Stimulated activated CD4-positive, alpha-beta T cell treated with anti-CD3 and anti-CD28 coated beads, Interleukin-4, amount 100 ng/mL, for 24 hours (primary cell): ENCODE results near the gene GRIK2.

ENCODE experiments used
- DNase-seq: peaks from one replicate; pipeline ENCODE4 v3.0.0-alpha.2; 2020

Gene GRIK2

DNA sequence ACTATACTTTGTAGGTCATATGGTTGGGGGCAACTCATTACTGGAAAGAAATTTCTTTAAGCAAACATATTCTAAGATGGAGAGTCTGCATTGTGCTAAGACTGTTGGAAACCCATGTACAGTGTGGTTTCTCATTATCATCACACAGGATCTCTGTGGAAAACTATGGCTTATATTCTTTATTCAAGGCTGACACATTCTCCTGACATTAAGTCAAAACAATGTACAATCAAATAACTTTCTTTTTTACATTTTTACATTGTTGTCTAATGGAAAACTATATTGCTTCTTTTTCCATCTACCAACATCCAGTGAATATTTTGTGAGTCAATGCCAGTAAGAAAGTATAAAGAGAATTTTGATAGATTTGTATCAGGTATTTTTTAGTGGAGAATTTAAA, 417.6 kb downstream of the GRIK2 start:
- no peak for DNase-seq

GRCh38 chr6:101816716-101817115, 423.2 kb downstream of the GRIK2 start:
- DNase-seq = no peak

DNA sequence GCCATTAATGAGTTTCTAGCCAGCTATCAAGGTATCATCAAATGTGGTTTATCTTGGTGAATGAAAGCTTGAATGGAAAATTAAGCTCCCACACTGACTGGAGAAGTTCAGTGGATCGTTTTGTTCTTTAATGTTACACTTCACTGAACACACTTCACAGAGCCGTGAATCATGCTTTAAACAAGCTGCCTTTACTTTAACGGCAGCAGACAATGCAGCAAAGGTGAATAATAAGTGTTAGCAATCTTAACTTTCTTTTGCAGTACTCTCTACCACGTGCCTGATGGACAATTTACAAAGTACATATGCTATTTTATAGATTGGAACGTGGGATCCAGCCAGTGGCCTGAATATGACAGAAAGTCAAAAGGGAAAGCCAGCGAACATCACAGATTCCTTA, 424.5 kb downstream of the GRIK2 start:
- DNase-seq = no peak

DNA sequence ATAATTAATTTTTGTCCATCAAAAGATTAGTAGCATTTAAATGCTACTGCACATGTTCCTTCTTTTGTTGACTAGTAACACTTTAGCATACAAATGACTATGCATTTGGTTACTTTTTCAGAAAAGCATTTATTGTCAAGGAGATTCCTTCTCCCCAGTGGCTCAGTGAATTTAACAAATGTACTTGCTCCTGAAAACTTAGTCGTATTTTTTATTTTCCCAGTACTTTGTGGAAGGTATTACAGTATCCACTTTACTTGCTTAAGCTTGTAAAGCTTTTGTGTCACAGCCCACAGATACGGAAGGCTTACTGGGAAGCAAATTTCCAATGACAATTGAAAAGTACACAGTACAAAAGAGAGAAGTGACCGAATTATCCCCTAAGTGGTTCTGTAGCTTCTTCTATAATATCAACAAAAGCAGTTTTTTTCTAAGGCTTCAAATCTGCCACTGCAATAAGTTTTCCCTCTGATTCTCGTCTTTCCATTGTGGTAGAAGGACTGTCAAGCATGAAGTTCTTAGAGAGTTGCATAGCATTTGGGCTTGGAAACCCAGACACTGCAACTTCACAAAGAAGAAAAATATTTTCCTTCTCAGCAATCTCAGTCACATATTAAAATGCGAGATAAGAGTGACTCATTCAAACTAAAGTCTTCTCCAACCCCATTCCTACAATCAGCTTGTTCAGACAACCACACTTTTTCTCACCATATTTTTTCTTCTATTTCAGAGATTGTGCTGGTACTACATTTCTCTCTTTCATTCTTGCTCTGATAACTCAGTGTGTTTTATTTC, 431.2 kb downstream of the GRIK2 start:
- no peak for DNase-seq

- no peak for DNase-seq
These were observed 432.8 kb downstream of the GRIK2 start for GRCh38 chr6:101826269-101826668.

GRCh38 chr6:101826678-101827077, 433.2 kb downstream of the GRIK2 start:
- DNase-seq = no peak

DNA sequence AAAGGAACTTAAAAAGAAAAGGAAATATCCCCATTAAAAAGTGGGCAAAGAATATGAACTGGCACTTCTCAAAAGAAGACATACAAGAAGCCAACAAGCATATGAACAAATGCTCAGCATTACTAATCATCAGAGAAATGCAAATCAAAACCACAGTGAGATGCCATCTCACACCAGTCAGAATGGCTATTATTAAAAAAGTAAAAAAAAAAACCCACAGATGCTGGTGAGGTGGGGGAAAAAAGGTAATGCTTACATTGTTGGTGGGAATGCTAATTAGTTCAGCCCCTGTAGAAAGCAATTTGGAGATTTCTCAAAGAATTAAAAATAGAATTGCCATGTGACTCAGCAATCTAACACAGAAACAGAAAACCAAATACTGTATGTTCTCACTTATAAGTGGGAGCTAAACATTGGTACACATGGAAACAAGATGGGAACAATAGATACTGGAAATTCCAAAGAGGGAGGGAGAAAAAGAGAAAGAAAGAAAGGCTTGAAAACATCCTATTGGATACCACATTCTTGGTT, 437.1 kb downstream of the GRIK2 start:
- no peak for DNase-seq

GRCh38 chr6:101832371-101832770, 438.9 kb downstream of the GRIK2 start:
- DNase-seq = no peak

DNA sequence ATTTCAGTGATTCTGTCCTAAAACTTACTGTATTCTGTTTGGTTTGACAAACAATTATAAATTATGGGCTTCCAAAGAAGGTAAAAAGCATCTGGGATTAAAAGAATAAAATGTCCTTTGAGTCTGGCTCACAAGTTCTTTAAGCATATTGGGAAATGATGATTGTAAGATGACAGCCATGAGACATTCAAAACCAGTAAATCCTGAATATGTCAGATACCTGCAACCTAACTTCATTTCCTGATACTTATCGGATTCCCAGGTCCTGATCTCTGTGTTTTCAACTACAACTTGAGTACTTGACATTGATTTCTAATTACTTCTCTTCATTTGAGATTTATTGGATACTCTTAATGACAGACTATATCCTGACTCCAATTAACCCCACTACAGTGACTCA, 446.6 kb downstream of the GRIK2 start:
- DNase-seq = no peak

GRCh38 chr6:101845172-101845571, 451.7 kb downstream of the GRIK2 start:
- no peak for DNase-seq

GRCh38 chr6:101845621-101846020, 452.1 kb downstream of the GRIK2 start:
- no peak for DNase-seq

DNA sequence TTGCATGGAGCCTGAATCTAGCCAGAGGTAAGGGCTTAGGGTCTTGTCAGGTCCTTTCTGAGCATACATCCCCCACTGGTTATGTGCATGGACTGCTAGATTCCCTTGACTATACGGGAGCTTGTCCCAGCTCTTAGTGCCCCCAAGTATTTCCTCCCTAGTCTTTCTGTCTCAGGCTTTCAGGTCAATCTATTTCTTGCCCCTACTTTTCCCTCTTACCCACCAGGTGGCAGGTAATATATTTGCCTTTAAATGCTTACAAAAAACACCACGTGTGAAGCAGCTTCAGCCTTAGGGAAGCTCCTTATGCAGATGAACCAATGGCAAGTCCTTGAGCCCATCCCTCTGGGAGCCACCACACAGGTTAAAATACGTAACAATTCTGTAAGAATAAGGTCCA, 454.2 kb downstream of the GRIK2 start:
- no peak for DNase-seq

DNA sequence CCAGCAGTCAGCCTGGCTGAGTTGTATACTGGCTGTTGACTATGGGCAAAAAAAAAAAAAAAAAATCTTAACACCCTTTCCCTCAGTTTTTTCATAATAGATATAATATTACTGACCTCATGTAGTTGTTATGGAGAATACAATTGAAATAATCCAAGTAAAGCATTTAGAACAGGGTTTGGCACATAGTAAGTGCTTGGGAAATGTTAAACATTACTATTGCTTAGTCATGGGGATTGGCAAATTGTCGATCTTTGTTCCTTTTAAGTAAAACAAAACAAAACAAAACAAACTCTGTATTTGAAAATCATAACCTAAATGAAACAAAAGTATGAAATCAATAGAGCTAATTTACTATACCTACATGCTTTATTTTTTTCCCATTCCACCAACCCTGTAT, 458.4 kb downstream of the GRIK2 start:
- no peak for DNase-seq

GRCh38 chr6:101853231-101854085, 459.9 kb downstream of the GRIK2 start:
- DNase-seq = no peak

DNA sequence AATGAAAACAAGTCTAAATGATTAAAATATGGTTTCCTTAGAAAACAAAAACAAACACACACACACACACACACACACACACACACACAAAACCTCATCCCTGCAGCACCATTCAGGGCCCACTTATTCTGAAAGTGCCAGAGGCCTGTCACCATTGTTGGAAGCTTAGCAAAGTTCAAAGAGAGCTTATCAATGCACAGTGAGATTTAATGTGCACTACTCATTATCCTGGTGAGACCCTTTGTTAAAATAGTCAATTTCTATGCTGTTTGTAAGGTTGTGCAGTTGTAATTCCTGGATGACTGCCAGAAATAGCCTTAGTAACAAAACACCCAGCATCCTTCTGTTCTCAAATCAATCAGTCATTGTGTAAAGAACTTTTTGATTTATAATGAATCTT, 482.9 kb downstream of the GRIK2 start:
- no peak for DNase-seq

DNA sequence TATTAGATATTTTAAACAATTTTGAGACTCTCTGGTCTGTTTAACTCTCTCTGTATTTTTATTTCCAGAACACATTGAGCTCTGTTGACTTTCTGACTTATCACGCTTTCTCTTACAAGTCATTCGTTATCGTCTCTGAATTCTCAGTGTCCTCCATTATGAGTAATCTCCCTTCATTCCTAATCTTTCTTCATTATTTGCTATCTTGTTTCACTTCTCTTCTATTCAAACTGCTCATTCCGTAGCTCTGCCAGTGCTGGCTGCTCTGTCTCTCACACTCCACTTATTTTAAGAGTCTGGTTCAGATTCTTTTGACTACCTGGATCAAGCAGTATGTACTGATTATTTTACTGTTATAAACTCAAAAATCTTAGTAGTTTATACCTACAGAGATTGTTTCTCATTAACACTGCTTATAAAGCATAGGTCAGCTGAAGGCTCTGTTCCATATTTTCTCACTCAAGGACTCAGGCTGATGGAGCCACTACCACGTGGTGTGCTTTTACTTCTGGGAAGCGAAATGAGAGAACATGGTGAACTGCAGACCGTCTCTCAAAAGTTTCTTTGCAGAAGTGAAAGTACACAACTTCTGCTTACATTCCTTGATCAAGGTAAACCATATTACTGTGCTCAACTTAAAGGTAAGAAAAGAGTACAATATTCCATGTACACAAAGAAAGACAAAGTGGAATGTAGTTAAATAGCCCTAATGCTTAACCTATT, 485.2 kb downstream of the GRIK2 start:
- DNase-seq = no peak

DNA sequence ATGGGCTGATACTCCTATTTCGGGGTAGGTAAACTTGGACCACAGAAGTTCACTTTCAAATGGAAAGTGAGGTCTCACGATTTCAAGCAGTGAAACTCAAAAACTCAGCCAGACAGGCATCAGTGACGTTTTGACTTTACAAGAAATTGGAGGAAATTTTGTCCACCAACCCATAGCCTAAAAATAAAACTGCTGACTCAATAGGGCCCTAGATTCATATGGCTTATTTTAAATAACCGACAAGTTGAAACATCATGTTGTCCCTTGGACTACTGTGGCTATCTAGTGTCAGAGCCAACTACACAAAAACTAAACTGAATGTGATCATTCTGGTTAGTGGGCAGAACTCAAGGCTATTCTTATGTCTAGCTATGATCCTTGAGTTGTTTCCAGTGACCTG, 486.3 kb downstream of the GRIK2 start:
- no peak for DNase-seq

- DNase-seq = no peak
These were observed 490.0 kb downstream of the GRIK2 start for GRCh38 chr6:101883505-101883904.

- DNase-seq = no peak
These were observed 494.0 kb downstream of the GRIK2 start for GRCh38 chr6:101887532-101887931.

DNA sequence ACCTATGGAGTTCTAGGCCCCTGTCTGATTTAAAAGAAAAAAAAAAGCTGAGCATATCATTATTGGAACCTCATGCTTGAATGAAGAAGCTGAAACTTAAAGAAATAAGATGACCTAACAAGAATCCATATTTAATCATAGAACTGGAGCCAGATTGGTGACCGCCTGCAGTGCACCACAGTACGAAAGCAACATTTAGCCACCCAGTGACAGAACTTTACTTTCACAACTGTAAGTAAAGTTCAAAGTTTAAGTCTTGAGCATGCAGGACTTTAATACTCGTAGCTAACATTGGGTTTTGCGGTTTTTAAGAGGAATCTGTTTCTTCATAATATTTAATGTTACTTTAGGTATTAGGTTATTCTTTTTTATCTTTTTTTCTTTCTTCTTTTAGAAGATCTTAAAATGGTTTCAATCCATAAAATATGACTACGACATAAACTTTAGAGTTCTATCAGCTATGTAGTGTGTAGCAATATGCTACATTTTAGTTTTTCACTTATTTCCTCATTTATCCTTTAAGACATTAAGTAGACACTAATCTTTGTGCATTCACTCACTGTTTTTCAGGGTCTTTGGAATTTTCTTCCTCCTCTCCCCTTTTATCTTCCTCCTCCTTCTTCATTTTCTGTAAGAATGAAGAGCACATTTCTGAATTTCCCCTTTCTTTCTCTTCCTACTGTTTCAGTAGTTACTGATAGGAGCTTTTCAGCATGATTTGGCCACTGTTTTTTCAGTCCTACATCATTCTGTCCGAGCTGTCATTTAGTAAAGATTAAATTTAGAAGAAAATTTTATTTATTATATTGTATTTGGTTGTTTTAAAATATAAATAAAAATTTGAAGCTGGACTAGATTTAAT, 514.1 kb downstream of the GRIK2 start:
- DNase-seq = no peak

DNA sequence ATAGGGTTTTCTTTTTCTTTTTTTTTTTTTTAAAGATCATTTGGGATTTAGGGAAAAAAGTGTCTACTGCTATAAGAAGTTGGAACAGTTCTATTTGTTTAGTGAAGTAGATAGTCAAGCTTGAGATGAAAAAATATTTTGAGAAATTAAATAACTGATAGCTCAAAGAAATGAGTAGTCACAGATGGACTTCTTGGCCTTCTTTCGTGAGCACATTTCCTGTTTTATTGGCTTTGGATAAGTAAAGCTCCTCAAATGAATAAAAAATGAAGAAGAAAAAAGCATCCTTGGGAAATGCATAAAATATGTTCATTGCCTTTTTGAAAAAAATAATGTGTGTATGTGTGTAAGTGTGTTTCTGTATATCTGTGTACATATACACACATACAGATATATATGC, 515.9 kb downstream of the GRIK2 start:
- no peak for DNase-seq

- DNase-seq = no peak
These were observed 518.8 kb downstream of the GRIK2 start for GRCh38 chr6:101912311-101912710.
